ENCODE results near the gene CSH2. TPM values are rescaled to one million over a fixed set of nuclear protein-coding genes. Genes with fewer than 3 reads are reported as not detected.

The CSH2 gene
- total RNA-seq: not detected in 2 replicates

DNA sequence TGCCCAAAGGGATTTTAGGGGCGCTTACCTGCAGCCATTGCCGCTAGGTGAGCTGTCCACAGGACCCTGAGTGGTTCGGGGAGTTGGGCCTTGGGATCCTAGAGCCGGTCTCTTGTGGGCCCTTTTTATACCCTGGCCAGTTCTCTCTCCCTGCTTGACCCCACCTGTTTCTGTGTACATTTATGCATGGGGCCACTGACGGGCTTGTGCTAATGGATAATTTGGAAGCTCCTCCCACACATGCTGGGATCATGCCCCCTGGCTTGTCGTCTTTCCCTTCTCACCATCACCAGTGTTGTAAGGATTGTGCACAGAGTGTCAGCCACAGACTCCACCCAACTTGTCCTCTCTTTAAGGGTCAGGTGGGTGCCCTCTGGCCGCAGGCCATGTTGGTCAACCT lies at the start of gene CSH2:
Gene CSH2 (minus strand): TSS at position 101 of the 400 bp plus-strand sequence. CDS start 63 bp downstream, at position 38.

DNA sequence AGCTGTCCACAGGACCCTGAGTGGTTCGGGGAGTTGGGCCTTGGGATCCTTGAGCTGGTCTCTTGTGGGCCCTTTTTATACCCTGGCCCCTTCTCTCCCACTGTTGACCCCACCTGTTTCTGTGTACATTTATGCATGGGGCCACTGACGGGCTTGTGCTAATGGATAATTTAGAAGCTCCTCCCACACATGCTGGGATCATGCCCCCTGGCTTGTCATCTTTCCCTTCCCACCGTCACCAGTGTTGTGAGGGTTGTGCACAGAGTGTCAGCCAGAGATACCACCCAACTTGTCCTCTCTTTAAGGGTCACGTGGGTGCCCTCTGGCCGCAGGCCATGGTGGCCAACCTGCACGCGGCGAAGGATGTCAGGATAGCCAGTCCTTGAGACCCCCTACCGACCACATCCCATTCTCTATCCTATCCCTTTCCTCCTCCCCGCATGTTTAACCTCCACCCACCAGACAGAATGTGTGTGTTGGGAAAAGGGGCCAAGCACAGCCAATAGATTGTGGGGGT lies 45.4 kb upstream of the CSH2 start, which contains the start of gene GH1:
Gene GH1 (minus strand): TSS at position 51 of the 517 bp plus-strand sequence. CDS start 63 bp downstream, outside the sequence.

DNA sequence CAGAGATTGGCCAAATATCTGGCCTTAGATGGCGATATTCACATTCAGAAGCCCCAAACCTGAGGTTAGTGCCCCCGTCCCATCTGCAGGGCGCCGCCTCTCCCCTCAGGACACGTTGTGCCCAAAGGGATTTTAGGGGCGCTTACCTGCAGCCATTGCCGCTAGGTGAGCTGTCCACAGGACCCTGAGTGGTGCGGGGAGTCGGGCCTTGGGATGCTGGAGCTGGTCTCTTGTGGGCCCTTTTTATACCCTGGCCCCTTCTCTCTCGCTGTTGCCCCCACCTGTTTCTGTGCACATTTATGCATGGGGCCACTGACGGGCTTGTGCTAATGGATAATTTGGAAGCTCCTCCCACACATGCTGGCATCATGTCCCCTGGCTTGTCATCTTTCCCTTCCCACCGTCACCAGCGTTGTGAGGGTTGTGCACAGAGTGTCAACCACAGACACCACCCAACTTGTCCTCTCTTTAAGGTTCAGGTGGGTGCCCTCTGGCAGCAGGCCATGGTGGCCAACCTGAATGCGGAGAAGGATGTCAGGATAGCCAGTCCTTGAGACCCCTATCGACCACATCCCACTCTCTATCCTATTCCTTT lies 37.7 kb upstream of the CSH2 start, which contains the start of gene CSHL1:
Gene CSHL1 (minus strand): TSS at position 218 of the 595 bp plus-strand sequence. CDS start 62 bp downstream, at position 156.

DNA sequence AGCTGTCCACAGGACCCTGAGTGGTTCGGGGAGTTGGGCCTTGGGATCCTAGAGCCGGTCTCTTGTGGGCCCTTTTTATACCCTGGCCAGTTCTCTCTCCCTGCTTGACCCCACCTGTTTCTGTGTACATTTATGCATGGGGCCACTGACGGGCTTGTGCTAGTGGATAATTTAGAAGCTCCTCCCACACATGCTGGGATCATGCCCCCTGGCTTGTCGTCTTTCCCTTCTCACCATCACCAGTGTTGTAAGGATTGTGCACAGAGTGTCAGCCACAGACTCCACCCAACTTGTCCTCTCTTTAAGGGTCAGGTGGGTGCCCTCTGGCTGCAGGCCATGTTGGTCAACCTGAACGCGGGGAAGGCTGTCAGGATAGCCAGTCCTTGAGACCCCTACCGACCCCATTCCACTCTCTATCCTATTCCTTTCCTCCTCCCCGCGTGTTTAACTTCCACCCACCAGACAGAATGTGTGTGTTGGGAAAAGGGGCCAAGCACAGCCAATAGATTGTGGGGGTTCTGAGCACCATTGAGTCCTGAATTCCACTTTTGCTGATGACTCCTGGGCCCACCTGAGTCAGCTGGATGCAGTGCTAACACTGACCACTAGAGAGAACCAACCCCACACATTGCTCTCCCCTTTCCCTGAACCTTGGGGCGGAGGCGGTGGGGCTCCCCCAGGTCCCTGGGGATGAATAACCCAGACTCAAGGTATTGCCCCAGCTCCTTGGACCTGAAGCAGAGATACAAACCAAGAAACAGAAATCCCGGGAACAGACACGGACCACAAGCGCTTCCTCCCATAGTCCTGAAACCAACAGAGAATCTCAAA lies 23.3 kb upstream of the CSH2 start, which contains the start of gene CSH1:
Gene CSH1 (minus strand): TSS at position 51 of the 831 bp plus-strand sequence. CDS start 63 bp downstream, outside the sequence.

DNA sequence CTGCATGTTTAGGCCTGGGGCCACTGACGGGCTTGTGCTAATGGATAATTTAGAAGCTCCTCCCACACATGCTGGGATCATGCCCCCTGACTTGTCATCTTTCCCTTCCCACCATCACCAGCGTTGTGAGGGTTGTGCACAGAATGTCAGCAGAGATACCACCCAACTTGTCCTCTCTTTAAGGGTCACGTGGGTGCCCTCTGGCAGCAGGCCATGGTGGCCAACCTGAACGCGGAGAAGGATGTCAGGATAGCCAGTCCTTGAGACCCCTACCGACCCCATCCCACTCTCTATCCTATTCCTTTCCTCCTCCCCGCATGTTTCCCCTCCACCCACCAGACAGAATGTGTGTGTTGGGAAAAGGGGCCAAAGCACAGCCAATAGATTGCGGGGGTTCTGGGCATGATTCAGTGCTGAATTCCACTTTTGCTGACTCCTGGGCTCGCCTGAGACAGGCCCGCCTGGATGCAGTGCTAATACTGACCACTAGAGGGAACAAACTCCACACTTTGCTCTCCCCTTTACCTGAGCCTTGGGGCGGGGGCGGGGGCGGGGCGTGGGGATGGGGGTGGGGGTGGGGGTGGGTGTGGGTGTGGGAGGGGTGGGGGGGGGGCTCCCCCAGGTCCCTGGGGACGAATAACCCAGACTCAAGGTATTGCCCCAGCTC lies 8.6 kb upstream of the CSH2 start, which contains the start of gene GH2:
Gene GH2 (minus strand): TSS at position 10 of the 667 bp plus-strand sequence. CDS start 143 bp downstream, outside the sequence.

DNA sequence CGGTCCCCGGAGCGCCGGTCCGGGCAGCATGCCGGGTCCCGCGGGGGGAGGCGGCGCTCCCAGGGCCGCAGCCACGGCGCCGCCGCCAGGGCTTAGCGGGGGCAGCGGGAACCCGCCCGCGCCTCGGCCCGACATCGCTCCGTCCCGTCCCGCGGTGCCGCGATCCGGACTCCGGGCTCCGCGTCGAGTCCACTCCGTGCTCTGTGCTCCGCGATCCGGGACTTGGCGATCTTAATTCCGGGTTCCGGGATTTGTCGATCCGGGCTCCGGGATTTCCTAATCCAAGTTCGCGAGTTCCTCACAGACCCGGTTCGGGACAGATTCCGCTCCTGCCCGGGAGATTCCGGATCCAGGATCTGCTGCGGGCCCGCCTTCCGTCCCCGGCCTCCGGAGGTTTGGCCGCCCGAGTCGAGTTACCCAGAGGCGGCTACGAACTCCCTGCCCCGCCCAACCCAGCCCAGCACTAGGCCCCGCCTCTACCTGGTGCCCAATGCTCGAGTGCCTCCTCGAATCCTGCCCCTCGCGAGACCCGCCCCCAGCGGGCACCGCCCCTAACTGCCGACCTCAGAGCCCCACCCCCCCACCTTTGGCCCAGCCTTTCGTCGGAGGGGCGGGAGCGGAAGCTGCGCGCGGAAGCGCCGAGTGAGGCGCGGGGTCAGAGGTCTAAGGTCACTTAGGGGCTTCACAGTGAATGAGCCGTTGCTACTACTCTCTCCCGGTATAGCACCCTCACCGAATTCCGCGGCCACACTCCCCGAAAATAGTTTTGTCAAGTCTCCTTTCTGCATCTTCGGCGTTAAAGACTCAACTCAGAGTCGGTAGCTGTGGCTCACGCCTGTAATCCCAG lies 30.7 kb downstream of the CSH2 start, which contains the start of gene SMARCD2:
Gene SMARCD2 (minus strand): TSS at position 146 of the 847 bp plus-strand sequence. CDS start 11 bp downstream, at position 135.

DNA sequence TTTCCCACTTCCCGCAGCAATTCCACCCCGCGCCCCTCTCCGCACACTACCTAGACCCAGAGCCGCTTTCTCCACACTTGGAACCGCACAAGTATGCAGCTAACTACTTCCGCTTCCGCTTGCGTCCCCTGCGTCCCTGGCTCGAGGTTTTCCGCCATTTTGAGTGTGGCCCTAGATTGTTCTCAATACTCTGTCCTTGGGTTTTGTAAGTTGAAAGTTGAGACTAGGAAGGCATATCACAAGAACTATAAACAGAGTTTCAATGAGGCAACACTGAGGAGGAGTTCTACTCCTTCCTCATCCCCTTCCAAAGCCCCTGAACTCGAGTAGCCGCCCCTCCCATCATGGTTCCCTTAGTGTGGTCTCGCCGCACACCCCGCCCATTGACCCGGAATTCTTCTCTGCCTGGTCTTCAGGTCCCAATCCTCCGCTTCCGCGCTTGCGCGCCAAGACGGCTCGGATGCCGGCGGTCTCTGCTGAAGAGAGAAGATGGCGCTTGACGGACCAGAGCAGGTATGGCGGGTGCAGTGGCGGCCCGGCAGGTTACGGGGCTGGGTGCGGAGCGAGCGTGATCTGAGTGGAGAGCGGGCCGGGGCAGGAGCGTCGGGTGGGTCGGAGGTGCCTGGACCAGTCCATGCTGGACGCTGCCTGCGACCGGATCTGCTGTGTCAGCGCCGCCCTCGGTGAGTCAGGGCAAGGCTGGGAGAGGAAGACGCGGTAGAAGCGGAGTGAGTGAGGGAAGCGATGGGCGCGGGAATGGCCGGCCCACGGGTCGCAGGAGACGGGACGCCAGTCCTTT lies 46.3 kb downstream of the CSH2 start, which contains the start of the genes FTSJ3 and PSMC5:
Gene FTSJ3 (minus strand): TSS at position 662 of the 799 bp plus-strand sequence. CDS start 761 bp downstream, outside the sequence.
Gene PSMC5 (plus strand): TSS at position 430 of the 799 bp plus-strand sequence. CDS start 60 bp downstream, at position 490.

Other genes starting within 250 kb of the CSH2 start
- 0.34 and 4.1 TPM in 2 replicates for gene LIMD2, start 173.6 kb downstream of the CSH2 start, total RNA-seq
- gene STRADA, start 131.9 kb downstream of the CSH2 start, total RNA-seq: 11.3 and 18.2 TPM in 2 replicates
- 142 and 214 TPM in 2 replicates for gene CCDC47, start 100.1 kb downstream of the CSH2 start, total RNA-seq
- 70.4 and 116 TPM in 2 replicates for gene DDX42, start 99.5 kb downstream of the CSH2 start, total RNA-seq
- 54.7 and 64.1 TPM in 2 replicates for gene PSMC5, start 46.2 kb downstream of the CSH2 start, total RNA-seq
- 46.3 and 111 TPM in 2 replicates for gene FTSJ3, start 46.0 kb downstream of the CSH2 start, total RNA-seq
- 76.6 and 105 TPM in 2 replicates for gene SMARCD2, start 31.0 kb downstream of the CSH2 start, total RNA-seq
- gene GH2, start 8.3 kb upstream of the CSH2 start, total RNA-seq: not detected in 2 replicates
- gene CSH1, start 22.9 kb upstream of the CSH2 start, total RNA-seq: not detected in 2 replicates
- not detected in 2 replicates for gene CSHL1, start 37.6 kb upstream of the CSH2 start, total RNA-seq
- not detected in 2 replicates for gene GH1, start 45.2 kb upstream of the CSH2 start, total RNA-seq
- not detected in 2 replicates for gene CD79B, start 58.7 kb upstream of the CSH2 start, total RNA-seq
- 0.07 and 0.68 TPM in 2 replicates for gene SCN4A, start 99.2 kb upstream of the CSH2 start, total RNA-seq
- gene PRR29, start 124.7 kb upstream of the CSH2 start, total RNA-seq: not detected in 2 replicates
- gene ICAM2, start 147.0 kb upstream of the CSH2 start, total RNA-seq: under 0.01 and 0.64 TPM in 2 replicates

Data from nasal cavity respiratory epithelium epithelial cell of viscerocranial mucosa (primary cell).